SH-SY5Y (cell line): ENCODE data around the gene ZNF844.

Source experiments
- GATA2 ChIP-seq: IDR thresholded peaks from 2 replicates; pipeline ENCODE4 v1.6.1; 2011; ENCODE audit warnings: mild to moderate bottlenecking, low read depth, low read length
- GATA3 ChIP-seq: IDR thresholded peaks from 2 replicates; pipeline ENCODE4 v1.6.1; 2011; ENCODE audit warnings: low read depth, mild to moderate bottlenecking, low read length, moderate library complexity

- TF ChIP-seq GATA3 (no peak), GATA2 (no peak)
Measured at GRCh38 chr19:12055784-12056183, 8.7 kb upstream of the ZNF844 start.
